Fibroblast of the conjunctiva (primary cell): ENCODE results near the gene NKIRAS1.
"Not testable (repeated sequence)": the region's sequence is repeated elsewhere in the genome, so short reads cannot be mapped to it uniquely, and the experiment has no call there.

ENCODE experiments used
- DNase-seq: peaks from one replicate; pipeline ENCODE4 v3.0.0-alpha.2; 2010; ENCODE audit warnings: low read depth

The NKIRAS1 gene

GRCh38 chr3:23940775-23941174 is 24.0 kb upstream of the NKIRAS1 start:
- DNase-seq = no peak

- DNase-seq = no peak
Measured at GRCh38 chr3:23938688-23939087, 21.9 kb upstream of the NKIRAS1 start.

DNA sequence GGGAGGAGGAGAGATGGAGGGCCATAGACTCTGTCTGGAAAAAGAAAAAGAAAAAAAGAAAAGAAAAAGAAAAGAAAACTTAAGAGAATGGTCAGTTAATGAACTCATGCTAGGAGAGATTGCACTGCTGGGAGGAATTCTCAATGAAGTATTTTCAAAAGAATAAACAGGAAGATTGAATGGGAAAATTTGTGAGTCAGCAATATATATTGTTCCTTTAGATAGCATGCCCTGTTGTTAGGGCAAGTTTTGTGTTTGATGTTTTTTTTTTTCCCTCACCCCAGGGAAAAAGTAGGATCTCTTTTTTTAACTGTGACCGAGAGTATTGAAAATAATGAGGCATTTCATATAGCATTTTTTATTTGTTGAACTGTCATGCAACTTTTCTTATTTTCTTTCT is 20.5 kb upstream of the NKIRAS1 start:
- no peak for DNase-seq

DNA sequence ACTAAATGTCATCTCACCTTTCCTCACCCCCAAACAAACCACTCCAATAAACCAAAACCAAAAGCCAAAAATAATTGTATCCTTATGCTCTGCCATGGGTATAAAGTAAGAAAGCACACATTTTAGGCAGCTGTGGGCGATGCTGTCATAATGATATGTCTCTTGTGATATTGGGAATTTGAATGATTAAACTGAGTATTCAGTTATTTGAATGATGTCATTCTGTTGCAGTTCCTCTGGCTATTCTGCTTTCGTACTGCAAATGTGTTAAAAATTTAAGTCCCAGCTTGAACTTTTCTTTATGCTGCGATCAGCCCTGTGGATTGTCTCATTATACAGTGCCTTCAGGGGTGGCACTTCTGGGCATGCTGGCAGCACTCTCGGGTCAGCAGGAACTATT is 17.5 kb upstream of the NKIRAS1 start:
- no peak for DNase-seq

- DNase-seq = no peak
Measured at GRCh38 chr3:23932571-23932970, 15.8 kb upstream of the NKIRAS1 start.

DNA sequence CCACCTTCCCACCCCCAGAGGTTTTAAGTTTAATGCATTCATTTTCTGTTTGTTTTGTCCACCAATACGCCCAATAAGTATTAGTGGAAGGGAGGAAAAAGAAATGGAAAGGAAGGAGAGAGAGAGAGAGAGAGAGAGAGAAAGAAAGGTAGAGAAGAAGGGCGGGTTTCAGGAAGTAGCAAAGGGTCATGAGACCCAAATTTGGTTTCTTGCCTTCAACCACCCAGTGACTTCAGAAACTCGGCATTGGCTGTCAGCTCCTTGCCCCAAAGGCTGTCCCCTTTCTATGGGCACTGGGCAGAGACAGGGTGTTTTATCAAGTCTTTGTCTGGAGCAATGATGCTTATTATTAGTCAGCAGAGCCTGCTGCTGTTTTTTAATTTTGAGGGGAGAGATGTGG is 14.8 kb upstream of the NKIRAS1 start:
- DNase-seq = no peak

- DNase-seq = no peak
Measured at GRCh38 chr3:23928524-23928923, 11.7 kb upstream of the NKIRAS1 start.

GRCh38 chr3:23926736-23927135 is 9.9 kb upstream of the NKIRAS1 start:
- no peak for DNase-seq

- no peak for DNase-seq
Measured at GRCh38 chr3:23926246-23926645, 9.5 kb upstream of the NKIRAS1 start.

GRCh38 chr3:23923786-23924185 is 7.0 kb upstream of the NKIRAS1 start:
- DNase-seq = no peak

GRCh38 chr3:23921052-23921511 is 4.3 kb upstream of the NKIRAS1 start:
- DNase-seq = no peak

DNA sequence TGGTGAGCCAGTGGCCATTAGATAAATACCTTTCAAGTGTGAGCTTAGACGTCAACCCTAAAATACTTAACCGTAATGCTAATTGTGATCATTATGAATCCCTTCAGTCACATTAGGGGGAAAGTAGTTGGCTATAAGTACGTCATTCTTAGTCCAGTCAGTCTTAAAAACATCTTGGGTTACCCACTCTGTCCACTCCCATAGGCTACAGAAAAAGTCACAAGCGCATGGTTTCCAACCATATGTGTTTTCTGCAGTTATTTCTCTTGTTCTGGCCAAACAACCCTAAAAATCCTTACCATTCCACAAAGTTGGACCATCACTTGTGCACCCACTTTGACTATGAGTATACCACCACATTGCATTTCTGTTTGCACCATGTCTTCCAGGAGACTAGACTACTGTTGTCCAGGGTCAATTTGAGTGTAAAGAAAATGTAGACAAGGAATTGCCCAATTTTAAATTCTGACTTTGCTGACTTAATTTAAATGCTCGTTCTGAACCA is 3.4 kb upstream of the NKIRAS1 start:
- DNase-seq = no peak

- DNase-seq = no peak
Measured at GRCh38 chr3:23919628-23920027, 2.8 kb upstream of the NKIRAS1 start.

- not testable (repeated sequence) for DNase-seq
Measured at GRCh38 chr3:23918331-23918730, 1.5 kb upstream of the NKIRAS1 start.

- not testable (repeated sequence) for DNase-seq
Measured at GRCh38 chr3:23917679-23918303, 1.0 kb upstream of the NKIRAS1 start.

DNA sequence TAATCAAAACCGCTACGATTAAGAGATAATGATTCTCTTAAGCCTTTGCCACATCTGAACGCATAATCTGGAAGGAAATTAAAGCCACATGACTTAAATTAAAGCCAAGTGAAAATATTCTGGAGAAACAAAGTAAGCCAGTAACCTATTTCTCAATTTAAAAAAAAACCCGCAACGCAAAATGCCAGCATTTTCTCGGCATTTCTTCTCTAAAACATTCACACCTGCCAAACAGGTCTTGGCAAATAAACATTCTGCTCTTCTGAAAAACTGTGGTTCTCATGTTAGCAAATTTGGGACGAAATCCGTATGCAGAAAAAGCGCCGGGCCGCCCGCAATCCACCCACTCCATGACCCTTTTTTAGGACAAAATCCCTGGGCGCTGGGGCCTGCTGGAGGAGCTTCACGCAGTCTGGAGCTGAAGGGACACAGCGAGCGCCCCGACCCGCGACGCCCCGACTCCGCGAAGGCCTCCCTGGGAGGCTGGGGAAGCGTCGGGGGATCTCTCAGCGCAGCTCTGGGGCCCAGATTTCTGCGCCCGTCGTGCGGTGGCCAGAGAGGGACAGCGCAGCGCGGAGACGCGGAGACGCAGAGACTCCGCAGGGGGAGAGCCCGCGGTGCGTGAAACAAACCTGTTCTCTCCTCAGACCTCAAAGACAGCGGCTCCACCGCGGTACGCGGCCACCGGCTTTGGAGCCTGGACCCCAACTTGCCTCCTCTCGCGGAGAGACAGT is 471 bp downstream of the NKIRAS1 start:
- no peak for DNase-seq

DNA sequence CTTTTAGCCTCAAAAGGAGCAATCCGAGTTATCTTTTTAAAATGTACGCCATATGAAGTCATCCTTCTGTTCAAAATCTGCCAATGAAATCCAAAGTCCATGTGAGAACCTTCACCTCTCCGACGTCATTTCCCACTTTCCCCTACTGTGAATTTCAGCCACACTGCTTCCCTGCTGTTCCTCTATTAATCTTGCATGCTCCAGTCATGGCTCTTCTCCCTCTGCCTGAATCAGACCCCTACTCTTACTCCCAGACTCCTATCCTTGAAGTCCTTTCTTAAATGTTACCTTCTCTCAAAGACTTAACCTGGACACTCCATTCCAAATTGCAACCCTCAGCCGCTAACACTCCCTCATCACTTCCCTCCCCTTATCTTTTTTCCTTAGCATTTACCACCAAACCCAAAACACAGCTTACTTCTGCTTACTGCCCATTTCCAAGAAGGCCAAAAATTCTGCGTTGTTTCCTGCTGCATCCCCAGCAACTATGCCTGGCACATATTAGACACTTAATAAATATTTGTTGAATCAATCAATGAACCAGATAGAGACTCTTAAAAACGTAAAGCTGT is 1.2 kb downstream of the NKIRAS1 start:
- DNase-seq = no peak

DNA sequence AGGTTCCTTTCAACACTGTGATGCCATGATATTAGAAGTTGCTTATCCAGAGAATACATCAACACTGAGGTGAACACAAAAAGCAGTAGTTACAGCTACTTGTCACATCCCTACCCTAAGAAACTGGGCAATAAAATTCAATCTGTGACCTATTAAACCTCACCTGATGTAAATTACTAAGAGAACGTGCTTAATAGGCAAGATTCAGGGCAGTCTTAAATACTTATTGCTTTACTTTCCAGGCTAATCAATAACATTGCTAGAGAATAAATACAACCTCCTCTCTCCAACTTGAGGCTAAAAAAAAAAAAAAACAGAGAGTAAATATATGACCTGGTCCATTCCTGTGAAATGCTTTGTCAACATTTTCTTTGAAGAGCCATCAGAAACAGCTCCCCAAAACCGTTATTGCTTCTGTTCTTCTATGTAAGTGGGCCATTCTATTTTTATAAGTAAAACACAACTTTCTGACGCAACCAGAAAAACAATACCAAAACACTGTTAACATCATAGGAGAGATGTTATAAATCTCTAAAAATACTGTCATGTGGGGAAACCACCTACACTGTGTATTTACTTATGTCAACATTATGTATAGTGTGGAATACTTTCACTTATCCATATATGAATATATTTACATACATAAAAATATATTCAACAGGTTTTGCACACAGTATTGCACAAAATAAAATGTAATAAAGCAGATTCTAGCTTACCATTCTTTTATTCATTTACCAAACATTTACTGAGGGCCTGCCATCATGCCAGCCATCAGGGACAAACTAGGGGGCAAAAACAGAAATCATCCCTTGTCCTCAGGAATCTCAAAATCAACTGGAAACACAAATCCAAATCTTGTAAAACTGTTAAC is 2.7 kb downstream of the NKIRAS1 start:
- no peak for DNase-seq

GRCh38 chr3:23913182-23913581 is 3.6 kb downstream of the NKIRAS1 start:
- no peak for DNase-seq

- not testable (repeated sequence) for DNase-seq
Measured at GRCh38 chr3:23912335-23912734, 4.5 kb downstream of the NKIRAS1 start.

- no peak for DNase-seq
Measured at GRCh38 chr3:23911397-23911796, 5.4 kb downstream of the NKIRAS1 start.

GRCh38 chr3:23909341-23909740 is 7.4 kb downstream of the NKIRAS1 start:
- DNase-seq = no peak
